HCT116 (cell line): ENCODE data around the gene MRGPRX3. TPM values are rescaled to one million over a fixed set of nuclear protein-coding genes. Genes with fewer than 3 reads are reported as not detected.

Experiments used
- ATAC-seq: fragments of 200-7000 bp; cut with Tn5 transposase; 2 replicates; pipeline ENCODE4 v1.9.1; 2020; ENCODE audit warnings: mild to moderate bottlenecking, moderate library complexity
- BruUV-seq: library from RNA; stranded (reverse); fragments of 400-500 nt; replicated peaks from 2 replicates; lab custom pipeline; 2021; lab: Mats Ljungman, UMichigan
- CTCF ChIA-PET: fragments of 300-600 bp; sonication (Branson Sonifier 250); formaldehyde crosslinking; loops from one replicate; lab custom pipeline; 2021; ENCODE audit warnings: antibody characterized with exemption; lab: Charles Lee
- POLR2A ChIA-PET: fragments of 300-600, 350-600 bp; sonication (Branson Sonifier 250); formaldehyde crosslinking; loops from one replicate; lab custom pipeline; 2021; ENCODE audit warnings: antibody characterized with exemption; lab: Charles Lee
- RAD21 ChIA-PET, 2 experiments: fragments of 300-600 bp; sonication (Branson Sonifier 250); formaldehyde crosslinking; loops; one replicate each; lab custom pipeline; 2023; ENCODE audit warnings: low total read pairs in 2 of 2; ENCODE audit not compliant: uncharacterized antibody in 2 of 2, unreplicated experiment in 2 of 2, low non-redundant PET in 1 of 2; lab: Charles Lee
- DNase-seq: peaks from one replicate; pipeline ENCODE4 v3.0.0-alpha.2; 2010; ENCODE audit warnings: low read depth, low spot score
- H2AFZ ChIP-seq: fragments of 200-600 bp; shearing (Covaris generic), sonication (generic); 2 replicates; pipeline ENCODE4 v1.6.1; 2017; ENCODE audit warnings: low read depth, mixed run types, mixed read lengths, antibody characterized with exemption, low read length; ENCODE audit not compliant: poor library complexity, severe bottlenecking
- H3K27ac ChIP-seq: 2 replicates; pipeline ENCODE4 v1.5.1; 2012; ENCODE audit warnings: low read depth, low read length
- H3K27me3 ChIP-seq: fragments of 200-600 bp; sonication (generic); 2 replicates; pipeline ENCODE4 v1.6.1; 2016; ENCODE audit warnings: mixed run types, low read length, mixed read lengths; ENCODE audit not compliant: insufficient read depth
- H3K36me3 ChIP-seq, 2 experiments: fragments of 200-500 bp in 1 of 2; fragments of 200-600 bp in 1 of 2; sonication (Bioruptor generic) in 1 of 2; sonication (generic) in 1 of 2; 2 replicates each; pipeline versions ENCODE4 v1.5.1 to v1.6.1; 2014 to 2016; ENCODE audit warnings: low read length in 2 of 2, inconsistent platforms in 1 of 2, mixed read lengths in 1 of 2, mixed run types in 1 of 2; ENCODE audit not compliant: insufficient read depth in 2 of 2, control insufficient read depth in 1 of 2
- H3K4me1 ChIP-seq, 2 experiments: fragments of 200-600 bp in 1 of 2; sonication (generic) in 1 of 2; 2 replicates each; pipeline versions ENCODE4 v1.5.1 to v1.6.1; 2012 to 2017; ENCODE audit warnings: low read length in 2 of 2, inconsistent platforms in 1 of 2, mild to moderate bottlenecking in 1 of 2, mixed read lengths in 1 of 2, mixed run types in 1 of 2, moderate library complexity in 1 of 2; ENCODE audit not compliant: insufficient read depth in 2 of 2, control insufficient read depth in 1 of 2
- H3K4me2 ChIP-seq: fragments of 200-600 bp; sonication (generic); 2 replicates; pipeline ENCODE4 v1.6.1; 2017; ENCODE audit warnings: mixed run types, low read length, mixed read lengths
- H3K4me3 ChIP-seq, 2 experiments: fragments of 200-600 bp in 1 of 2; sonication (generic) in 1 of 2; replicated peaks in 1 of 2; 2 replicates each; pipeline ENCODE4 v1.5.1; 2011 to 2016; ENCODE audit warnings: low read length in 2 of 2, control low read depth in 1 of 2, low read depth in 1 of 2, mild to moderate bottlenecking in 1 of 2, mixed read lengths in 1 of 2, mixed run types in 1 of 2
- H3K79me2 ChIP-seq: fragments of 200-600 bp; sonication (generic); 2 replicates; pipeline ENCODE4 v1.6.1; 2017; ENCODE audit warnings: mild to moderate bottlenecking, mixed run types, low read length, moderate library complexity, mixed read lengths; ENCODE audit not compliant: insufficient read depth
- H3K9ac ChIP-seq: fragments of 200-600 bp; sonication (generic); 2 replicates; pipeline ENCODE4 v1.6.1; 2016; ENCODE audit warnings: low read length, mixed read lengths
- H3K9me2 ChIP-seq: fragments of 200-600 bp; sonication (generic), shearing (Covaris generic); 2 replicates; pipeline ENCODE4 v1.6.1; 2017; ENCODE audit warnings: mixed run types, mild to moderate bottlenecking, moderate library complexity; ENCODE audit not compliant: insufficient read depth
- H3K9me3 ChIP-seq, 2 experiments: fragments of 200-500 bp in 1 of 2; fragments of 200-600 bp in 1 of 2; sonication (Bioruptor generic) in 1 of 2; sonication (generic) in 1 of 2; 2 replicates each; pipeline ENCODE4 v1.6.1; 2014 to 2017; ENCODE audit warnings: low read length in 2 of 2, mixed read lengths in 2 of 2, inconsistent platforms in 1 of 2, low read depth in 1 of 2, mild to moderate bottlenecking in 1 of 2, mixed run types in 1 of 2, moderate library complexity in 1 of 2; ENCODE audit not compliant: control insufficient read depth in 1 of 2, insufficient read depth in 1 of 2
- H4K20me1 ChIP-seq: fragments of 200-600 bp; sonication (generic), shearing (Covaris generic); 2 replicates; pipeline ENCODE4 v1.6.1; 2017; ENCODE audit warnings: mixed run types, mild to moderate bottlenecking, moderate library complexity; ENCODE audit not compliant: insufficient read depth
- EZH2 ChIP-seq: fragments of 200-600 bp; sonication (generic); IDR thresholded peaks from 2 replicates; pipeline ENCODE4 v1.6.1; 2017; ENCODE audit warnings: antibody characterized with exemption, mixed run types
- POLR2A ChIP-seq: IDR thresholded peaks from 2 replicates; pipeline ENCODE4 v1.7.0; 2011; ENCODE audit warnings: borderline replicate concordance; ENCODE audit not compliant: insufficient read depth, insufficient read length; ENCODE audit errors: extremely low read depth
- POLR2AphosphoS5 ChIP-seq: IDR thresholded peaks from 2 replicates; pipeline ENCODE4 v1.6.1; 2011; ENCODE audit warnings: mild to moderate bottlenecking, low read depth, low read length, moderate library complexity
- SRF ChIP-seq: IDR thresholded peaks from 2 replicates; pipeline ENCODE4 v1.6.1; 2012; ENCODE audit warnings: low read depth
- TCF7L2 ChIP-seq: IDR thresholded peaks from 2 replicates; pipeline ENCODE4 v1.7.0; 2011; ENCODE audit warnings: borderline replicate concordance, inconsistent platforms; ENCODE audit not compliant: insufficient read depth, insufficient read length; ENCODE audit errors: extremely low read depth
- ZNF274 ChIP-seq: fragments of 200-500 bp; sonication (Bioruptor generic); IDR thresholded peaks from 2 replicates; pipeline ENCODE4 v1.6.1; 2014; ENCODE audit warnings: mild to moderate bottlenecking, low read depth, low read length, inconsistent platforms
- intact Hi-C: fragments of 100-400 bp; cut with micrococcal nuclease; formaldehyde crosslinking; loops from 2 replicates; pipeline ENCODE4 v1.10.0; 2022
- total RNA-seq: library from RNA; stranded (reverse); gene quantifications from one replicate; pipeline ENCODE4 v1.2.1, GENCODE V29; 2021; ENCODE audit not compliant: unreplicated experiment
- TF ChIP-seq, protein P1 (sequence below): IDR thresholded peaks from 2 replicates; pipeline ENCODE4 v1.6.1; 2012
- TF ChIP-seq, protein P2 (sequence below): IDR thresholded peaks from 2 replicates; pipeline ENCODE4 v1.6.1; 2011; ENCODE audit warnings: mild to moderate bottlenecking, low read length, moderate library complexity; ENCODE audit not compliant: insufficient replicate concordance; ENCODE audit errors: extremely low read depth

The MRGPRX3 gene
- total RNA-seq, 1 experiment from 2014 or later = not detected

DNA sequence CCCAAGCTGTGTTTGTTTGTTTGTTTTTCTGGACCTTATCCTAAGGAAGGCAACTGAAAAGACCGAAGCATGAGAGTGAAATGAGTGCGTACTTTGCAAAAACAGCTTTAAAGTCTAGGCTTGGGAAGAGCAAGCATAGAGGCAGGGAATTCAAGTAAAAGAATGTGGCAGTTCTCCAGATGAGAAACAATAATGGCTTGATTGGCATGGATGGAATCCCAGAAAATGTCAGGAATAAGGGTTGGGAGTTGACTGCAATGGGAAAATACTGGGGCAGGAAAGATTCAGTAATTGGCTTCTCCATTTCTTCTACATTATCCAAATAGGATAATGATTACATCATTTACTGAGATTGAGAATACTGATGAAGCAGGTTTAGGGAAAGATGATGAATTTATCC lies 44.0 kb upstream of the MRGPRX3 start:
- RAD21 ChIA-PET = no interaction called here
- no peaks in the 10 kb centered on the region for H3K27me3 ChIP-seq
- H3K4me2 ChIP-seq = no peak overlapping the region
- intact Hi-C loops = no loop called here
- no TSS peak for BruUV-seq
- H3K27ac ChIP-seq = no peak overlapping the region
- H3K36me3 ChIP-seq = peaks cover 35 to 40% of the 10 kb centered on the region in 2 experiments; a peak in 3 of 4 replicates
- POLR2A ChIA-PET = no interaction called here
- no peaks in the 10 kb centered on the region for H4K20me1 ChIP-seq
- H2AFZ ChIP-seq = no peak overlapping the region
- DNase-seq = no peak
- no peaks in the 10 kb centered on the region for H3K9me2 ChIP-seq
- no peak overlapping the region for H3K4me3 ChIP-seq
- no peaks in the 10 kb centered on the region for H3K4me1 ChIP-seq
- no peak overlapping the region for H3K9ac ChIP-seq
- no peak for TF ChIP-seq SRF
- no peak for TF ChIP-seq POLR2A
- TF ChIP-seq POLR2AphosphoS5 = no peak
- TF ChIP-seq TCF7L2 = no peak
- TF ChIP-seq, protein P1, sequence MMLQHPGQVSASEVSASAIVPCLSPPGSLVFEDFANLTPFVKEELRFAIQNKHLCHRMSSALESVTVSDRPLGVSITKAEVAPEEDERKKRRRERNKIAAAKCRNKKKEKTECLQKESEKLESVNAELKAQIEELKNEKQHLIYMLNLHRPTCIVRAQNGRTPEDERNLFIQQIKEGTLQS = no peak
- TF ChIP-seq ZNF274 = no peak
- TF ChIP-seq EZH2 = no peak
- TF ChIP-seq, protein P2, sequence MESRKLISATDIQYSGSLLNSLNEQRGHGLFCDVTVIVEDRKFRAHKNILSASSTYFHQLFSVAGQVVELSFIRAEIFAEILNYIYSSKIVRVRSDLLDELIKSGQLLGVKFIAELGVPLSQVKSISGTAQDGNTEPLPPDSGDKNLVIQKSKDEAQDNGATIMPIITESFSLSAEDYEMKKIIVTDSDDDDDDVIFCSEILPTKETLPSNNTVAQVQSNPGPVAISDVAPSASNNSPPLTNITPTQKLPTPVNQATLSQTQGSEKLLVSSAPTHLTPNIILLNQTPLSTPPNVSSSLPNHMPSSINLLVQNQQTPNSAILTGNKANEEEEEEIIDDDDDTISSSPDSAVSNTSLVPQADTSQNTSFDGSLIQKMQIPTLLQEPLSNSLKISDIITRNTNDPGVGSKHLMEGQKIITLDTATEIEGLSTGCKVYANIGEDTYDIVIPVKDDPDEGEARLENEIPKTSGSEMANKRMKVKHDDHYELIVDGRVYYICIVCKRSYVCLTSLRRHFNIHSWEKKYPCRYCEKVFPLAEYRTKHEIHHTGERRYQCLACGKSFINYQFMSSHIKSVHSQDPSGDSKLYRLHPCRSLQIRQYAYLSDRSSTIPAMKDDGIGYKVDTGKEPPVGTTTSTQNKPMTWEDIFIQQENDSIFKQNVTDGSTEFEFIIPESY = no peak
- CTCF ChIA-PET = interaction anchor here (0.5 kb wide), 1 partner anchor 16 kb away, joined by 3 read pairs; no protein-coding TSS in a partner anchor
- H3K79me2 ChIP-seq = no peaks in the 10 kb centered on the region; the same call in 1 of the 2 replicates
- ATAC-seq = no peak
- H3K9me3 ChIP-seq = no peaks in the 10 kb centered on the region
